Memory B cell (primary cell): Measurements from ENCODE around the gene SMC1A.

Source experiments
- ATAC-seq: fragments of 150-1000 bp; cut with Tn5 transposase; 2 replicates; pipeline ENCODE4 v1.10.0; 2021; ENCODE audit warnings: low read depth, mild to moderate bottlenecking, moderate library complexity
- DNase-seq, 2 donors: peaks; one replicate each; pipeline ENCODE4 v3.0.0; 2022; ENCODE audit warnings: low spot score in 2 of 2
- H3K27ac Mint-ChIP-seq: one replicate; pipeline ENCODE4 v1.8.0; 2022; ENCODE audit warnings: mild to moderate bottlenecking, moderate library complexity, mixed read lengths
- H3K27me3 Mint-ChIP-seq: one replicate; pipeline ENCODE4 v1.8.0; 2022; ENCODE audit warnings: mixed read lengths
- H3K36me3 Mint-ChIP-seq: one replicate; pipeline ENCODE4 v1.8.0; 2022; ENCODE audit warnings: mild to moderate bottlenecking, mixed read lengths
- H3K4me1 Mint-ChIP-seq: one replicate; pipeline ENCODE4 v1.8.0; 2022; ENCODE audit warnings: mixed read lengths
- H3K4me3 Mint-ChIP-seq: one replicate; pipeline ENCODE4 v1.8.0; 2022; ENCODE audit warnings: mild to moderate bottlenecking, moderate library complexity, mixed read lengths
- H3K9me3 Mint-ChIP-seq: one replicate; pipeline ENCODE4 v1.8.0; 2022; ENCODE audit warnings: mixed read lengths

The SMC1A gene

GRCh38 chrX:53354669-53355068, 67.8 kb downstream of the SMC1A start:
- DNase-seq (no peak), ATAC-seq (no peak)
- H3K9me3 Mint-ChIP-seq: no peaks in the 10 kb centered on the region
- H3K4me3 Mint-ChIP-seq: no peak overlapping the region
- H3K4me1 Mint-ChIP-seq: no peaks in the 10 kb centered on the region
- H3K27ac Mint-ChIP-seq: no peak overlapping the region
- no peaks in the 10 kb centered on the region for H3K36me3 Mint-ChIP-seq
- H3K27me3 Mint-ChIP-seq: no peaks in the 10 kb centered on the region

- Mint-ChIP-seq H3K4me3 (no peak overlapping the region), H3K4me1 (no peaks in the 10 kb centered on the region), H3K27ac (no peak overlapping the region), H3K27me3 (no peaks in the 10 kb centered on the region), H3K36me3 (no peaks in the 10 kb centered on the region), H3K9me3 (no peaks in the 10 kb centered on the region)
- DNase-seq (no peak), ATAC-seq (no peak)
These were observed 74.5 kb downstream of the SMC1A start for GRCh38 chrX:53347948-53348347.

DNA sequence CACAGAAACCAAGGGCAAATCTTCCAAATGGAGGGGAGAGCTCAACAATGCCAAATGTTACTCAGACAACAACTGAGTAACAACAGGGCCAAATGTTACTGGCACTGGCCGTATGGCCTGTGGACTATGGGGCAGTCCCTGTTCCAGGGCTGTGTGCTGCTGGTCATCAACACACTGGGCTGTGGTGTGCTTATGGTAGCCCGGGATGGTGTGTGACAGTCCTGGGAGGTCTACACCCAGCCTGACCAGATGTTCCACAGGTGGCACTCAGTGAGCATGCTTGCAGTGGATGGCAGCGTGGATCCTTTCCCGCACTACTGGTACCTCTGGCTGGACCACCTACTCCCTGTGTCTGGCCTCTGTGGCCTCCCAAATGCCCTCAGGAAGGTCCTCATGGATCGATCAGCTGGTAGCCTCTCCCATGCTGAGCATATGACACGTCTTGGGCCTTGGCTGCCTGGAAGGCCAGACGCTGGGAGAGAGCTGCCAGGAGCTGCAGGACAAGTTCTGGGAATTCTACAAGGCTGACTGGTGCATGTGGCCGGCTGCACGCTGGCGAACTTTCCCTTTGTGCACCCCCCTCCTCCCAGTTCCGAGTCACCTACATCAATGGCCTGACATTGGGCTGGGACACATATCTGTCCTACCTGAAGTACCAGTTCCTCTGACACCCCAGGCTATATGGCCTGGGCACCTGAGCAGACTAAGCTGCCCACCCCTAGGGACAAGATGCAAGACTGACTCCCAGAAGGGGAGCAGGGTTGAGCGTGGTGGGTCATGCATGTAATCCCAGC, 81.4 kb downstream of the SMC1A start:
- no peak overlapping the region for H3K27ac Mint-ChIP-seq
- ATAC-seq (no peak), DNase-seq (no peak)
- no peak overlapping the region for H3K4me3 Mint-ChIP-seq
- H3K36me3 Mint-ChIP-seq: no peaks in the 10 kb centered on the region
- H3K9me3 Mint-ChIP-seq: no peaks in the 10 kb centered on the region
- peaks cover 4% of the 10 kb centered on the region for H3K27me3 Mint-ChIP-seq
- H3K4me1 Mint-ChIP-seq: no peaks in the 10 kb centered on the region

DNA sequence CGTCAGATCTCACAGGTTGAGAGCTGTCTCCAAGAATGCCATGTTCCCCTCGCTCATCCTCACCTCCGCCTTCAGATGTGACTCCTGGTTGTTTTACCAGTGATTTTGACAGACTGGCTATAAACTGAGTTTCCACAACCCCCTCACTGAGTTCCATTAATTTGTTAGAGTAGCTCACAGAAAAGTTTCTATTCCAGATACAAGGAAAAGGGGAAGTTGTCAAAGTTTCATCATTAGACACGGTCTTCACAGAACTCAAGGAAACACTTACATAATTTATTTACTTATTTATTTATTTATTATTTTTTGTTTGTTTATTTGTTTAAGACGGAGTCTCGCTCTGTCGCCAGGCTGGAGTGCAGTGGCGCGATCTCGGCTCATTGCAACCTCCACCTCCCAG, 85.4 kb downstream of the SMC1A start:
- Mint-ChIP-seq H3K4me3 (no peak overlapping the region), H3K4me1 (no peaks in the 10 kb centered on the region), H3K27ac (no peak overlapping the region), H3K27me3 (peaks cover 14% of the 10 kb centered on the region), H3K36me3 (no peaks in the 10 kb centered on the region), H3K9me3 (no peaks in the 10 kb centered on the region)
- ATAC-seq (no peak), DNase-seq (no peak)

- H3K27ac Mint-ChIP-seq: no peak overlapping the region
- H3K4me3 Mint-ChIP-seq: no peak overlapping the region
- ATAC-seq (no peak), DNase-seq (no peak)
- H3K4me1 Mint-ChIP-seq: no peaks in the 10 kb centered on the region
- H3K9me3 Mint-ChIP-seq: no peaks in the 10 kb centered on the region
- H3K27me3 Mint-ChIP-seq: peaks cover 13% of the 10 kb centered on the region
- no peaks in the 10 kb centered on the region for H3K36me3 Mint-ChIP-seq
These were observed 88.6 kb downstream of the SMC1A start for GRCh38 chrX:53333853-53334252.

DNA sequence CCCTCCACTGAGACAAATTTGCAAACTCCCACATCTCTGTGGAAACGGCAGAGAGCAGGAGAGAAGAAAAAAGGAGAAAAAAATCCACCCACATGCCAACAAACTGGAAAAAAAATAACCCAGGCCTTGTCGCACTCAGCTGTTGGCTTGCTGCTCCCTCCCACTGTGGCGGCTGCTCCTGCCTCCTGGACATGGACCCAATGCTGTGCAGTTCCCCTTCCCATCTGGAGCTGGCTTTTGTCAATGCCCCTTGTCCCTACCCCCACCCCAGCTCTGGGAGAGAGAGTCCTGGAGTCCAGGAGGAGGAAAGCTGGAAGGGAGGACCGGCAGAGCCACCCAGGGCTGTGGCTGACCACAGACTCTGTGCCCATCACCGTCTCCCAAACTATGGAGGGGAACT, 90.2 kb downstream of the SMC1A start:
- DNase-seq: no peak
- ATAC-seq: no peak
- Mint-ChIP-seq H3K27me3 (peaks cover 11% of the 10 kb centered on the region), H3K36me3 (no peaks in the 10 kb centered on the region), H3K4me1 (no peaks in the 10 kb centered on the region), H3K27ac (no peak overlapping the region), H3K9me3 (no peaks in the 10 kb centered on the region), H3K4me3 (no peak overlapping the region)

DNA sequence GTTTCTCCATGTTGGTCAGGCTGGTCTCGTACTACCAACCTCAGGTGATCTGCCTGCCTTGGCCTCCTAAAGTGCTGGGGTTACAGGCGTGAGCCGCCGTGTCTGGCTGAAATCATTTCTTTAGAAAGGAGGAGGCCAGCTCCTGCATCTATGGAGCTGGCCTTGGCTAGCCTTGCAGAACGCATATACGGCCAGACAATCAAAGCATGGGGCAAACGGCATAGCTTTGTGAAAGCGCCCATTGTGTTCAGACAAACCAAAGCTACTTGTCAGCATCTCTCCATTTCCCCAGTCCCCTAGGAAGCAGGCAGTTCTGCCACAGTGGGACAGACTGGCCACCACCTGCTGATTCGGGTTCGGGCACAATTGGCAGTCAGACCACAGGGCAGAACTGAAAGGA, 92.1 kb downstream of the SMC1A start:
- no peaks in the 10 kb centered on the region for H3K4me1 Mint-ChIP-seq
- H3K36me3 Mint-ChIP-seq: no peaks in the 10 kb centered on the region
- peaks cover 14% of the 10 kb centered on the region for H3K27me3 Mint-ChIP-seq
- H3K9me3 Mint-ChIP-seq: no peaks in the 10 kb centered on the region
- ATAC-seq: no peak
- H3K27ac Mint-ChIP-seq: no peak overlapping the region
- DNase-seq: no peak
- H3K4me3 Mint-ChIP-seq: no peak overlapping the region

DNA sequence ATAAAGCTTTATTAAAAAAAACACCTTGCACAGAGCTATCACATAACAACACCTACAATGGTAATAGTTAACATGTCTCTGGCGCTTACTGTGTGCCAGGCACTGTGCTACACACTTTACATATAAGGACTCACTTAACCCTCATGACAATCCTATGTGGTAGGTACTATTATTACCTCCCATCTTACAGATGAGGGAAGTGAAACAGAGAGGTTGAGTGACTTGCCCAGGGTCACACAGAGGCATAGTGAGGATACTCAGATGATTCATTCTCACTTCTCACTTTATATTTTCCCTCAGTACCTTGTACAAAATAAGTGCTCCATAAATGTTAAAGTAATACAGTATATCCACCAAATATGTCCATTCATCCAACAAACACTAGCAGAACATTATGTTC, 97.7 kb downstream of the SMC1A start:
- Mint-ChIP-seq H3K27ac (no peak overlapping the region), H3K4me1 (peaks cover 10% of the 10 kb centered on the region), H3K27me3 (peaks cover 22% of the 10 kb centered on the region), H3K4me3 (no peak overlapping the region), H3K9me3 (no peaks in the 10 kb centered on the region), H3K36me3 (peaks cover 1% of the 10 kb centered on the region)
- ATAC-seq (no peak), DNase-seq (no peak)
